ENCODE data around the gene TEX12.

TEX12 gene

DNA sequence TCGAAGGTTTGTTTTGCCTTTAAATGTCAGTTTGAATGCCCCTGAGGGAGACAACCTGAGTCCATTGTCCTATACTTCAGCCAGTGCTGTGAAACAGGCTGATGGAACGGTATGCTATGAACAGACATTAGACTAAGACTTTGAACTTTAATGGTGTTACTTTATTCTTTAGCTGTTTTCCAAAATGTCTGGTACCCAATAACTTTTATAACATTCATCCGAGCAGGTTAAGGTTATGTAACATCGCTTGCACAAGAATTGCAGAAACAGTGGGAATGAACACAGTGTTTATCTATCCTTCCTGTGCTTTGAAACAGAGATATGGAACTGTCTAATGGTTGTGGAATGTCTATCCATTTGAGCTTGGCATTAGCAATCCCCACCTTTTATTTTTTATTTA lies 46.6 kb downstream of the TEX12 start:
- DNase-seq (ENCODE audit: low read depth) = no peak

DNA sequence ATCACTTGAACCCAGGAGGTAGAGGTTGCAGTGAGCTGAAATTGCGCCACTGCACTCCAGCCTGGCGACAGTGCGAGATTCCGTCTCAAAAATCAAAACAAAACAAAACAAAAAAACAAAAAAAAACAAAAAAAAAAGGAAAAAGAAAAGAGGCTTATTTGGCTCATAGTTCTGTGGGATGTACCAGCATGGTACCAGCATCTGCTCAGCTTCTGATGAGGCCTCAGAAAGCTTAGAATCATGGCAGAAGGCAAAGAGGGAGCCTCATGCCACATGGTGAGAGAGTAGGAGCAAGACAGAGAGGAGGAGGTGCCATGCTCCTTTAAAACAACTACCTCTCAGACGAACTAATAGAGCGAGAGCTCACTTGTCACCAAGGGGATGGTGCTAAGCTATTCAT lies 48.4 kb downstream of the TEX12 start:
- DNase-seq (ENCODE audit: low read depth) = no peak

DNA sequence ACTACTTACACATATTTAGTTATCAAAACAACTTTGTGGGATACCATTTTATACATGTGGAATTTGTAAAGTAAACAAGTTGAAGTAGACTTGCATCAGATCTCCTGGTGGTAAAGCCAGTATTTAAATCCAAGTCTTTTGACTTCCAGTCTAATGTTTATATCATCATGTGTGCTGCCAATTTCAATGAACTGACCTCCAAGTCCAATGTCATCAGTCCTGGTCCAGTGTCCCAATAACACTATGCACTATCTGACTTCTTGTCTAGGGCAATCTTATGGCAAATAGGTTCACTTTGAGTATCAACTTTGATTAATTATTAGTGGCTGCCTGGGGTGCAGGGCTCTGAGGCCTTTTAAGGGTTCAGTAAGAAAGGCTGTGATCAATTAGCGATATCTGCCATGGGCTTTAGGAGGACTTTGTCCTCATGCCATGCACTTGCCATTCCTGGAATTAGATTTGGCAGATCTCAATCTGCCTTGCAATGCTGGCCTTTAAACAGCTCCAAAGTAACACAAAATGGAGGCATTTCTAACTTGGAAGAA lies 49.5 kb downstream of the TEX12 start:
- no peak for DNase-seq (ENCODE audit: low read depth)

DNA sequence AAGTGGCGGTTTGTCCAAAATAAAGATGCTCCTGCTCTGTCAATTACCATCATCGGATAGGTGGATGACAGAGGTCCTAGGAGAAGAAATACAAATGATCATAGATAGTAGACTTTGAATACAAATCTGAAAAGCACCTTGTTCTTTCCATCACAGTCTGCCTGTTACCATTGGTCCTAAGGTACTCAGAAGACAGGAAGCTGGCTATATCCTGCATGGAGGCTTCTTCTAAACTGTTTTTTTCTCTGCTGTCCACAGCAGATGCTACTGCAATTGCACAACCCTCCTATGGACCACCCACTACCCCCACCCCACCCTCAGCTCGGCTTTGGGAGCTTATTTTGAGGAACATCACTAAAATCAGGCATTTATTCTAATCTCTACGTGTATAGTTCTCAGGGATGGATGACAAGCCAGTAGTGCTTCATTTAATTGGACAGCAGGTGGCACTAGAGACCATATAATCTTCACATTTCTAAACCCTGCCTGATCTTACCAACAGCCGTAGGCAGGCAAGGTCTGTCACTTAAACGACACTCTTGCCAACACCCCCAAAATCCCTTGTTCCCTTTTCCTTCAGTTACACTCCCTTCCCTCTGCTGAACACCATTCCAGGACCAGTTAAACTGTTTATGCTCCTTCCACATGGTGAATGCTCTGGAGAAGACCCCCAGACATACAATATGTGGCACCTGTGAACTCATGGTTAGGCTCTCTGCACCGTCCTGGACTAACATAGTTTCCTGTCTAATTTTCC lies 52.5 kb downstream of the TEX12 start:
- peak; percentile 52 for DNase-seq (ENCODE audit: low read depth)

DNA sequence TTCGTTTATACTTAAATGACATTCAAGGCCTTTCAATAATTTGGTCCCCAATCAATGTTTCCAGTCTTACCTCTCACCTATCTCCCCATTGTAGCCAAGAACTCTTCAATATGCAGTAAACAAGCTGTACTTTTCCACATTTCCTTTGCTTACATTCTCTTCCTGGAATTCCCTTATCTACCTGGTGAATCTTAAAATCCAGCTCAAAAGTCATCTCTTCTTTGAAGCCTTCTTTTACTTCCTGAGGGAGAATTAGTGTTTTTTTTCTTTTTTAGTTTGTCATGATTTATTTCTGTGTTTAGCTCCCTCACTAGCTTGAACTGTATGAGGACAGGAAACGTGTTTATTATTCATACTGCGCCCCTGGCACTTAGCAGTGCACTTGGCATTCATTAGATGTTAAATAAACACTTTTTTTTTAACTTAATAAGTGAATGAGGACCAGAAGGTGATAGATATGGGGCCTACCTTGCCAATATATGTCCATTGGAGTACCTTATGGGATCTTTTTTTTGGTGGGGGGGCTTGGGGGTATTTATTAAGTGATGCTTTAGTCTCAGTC lies 54.2 kb downstream of the TEX12 start:
- DNase-seq (ENCODE audit: low read depth) = no peak
